DND-41 (cell line): ENCODE results near the gene GOLPH3.

Experiments used
- ATAC-seq: fragments of 200-7000 bp; cut with Tn5 transposase; 3 replicates; pipeline ENCODE4 v1.9.1; 2021; ENCODE audit warnings: low read depth; ENCODE audit not compliant: insufficient read depth
- DNase-seq: peaks from one replicate; pipeline ENCODE4 v3.0.0-alpha.2; 2020
- H2AFZ ChIP-seq: 2 replicates; pipeline ENCODE4 v1.6.0; 2012; ENCODE audit warnings: low read depth, low read length
- H3K27ac ChIP-seq: 2 replicates; pipeline ENCODE4 v1.5.1; 2012; ENCODE audit warnings: low read length, inconsistent platforms
- H3K27me3 ChIP-seq: fragments of 200-600 bp; sonication (generic); 2 replicates; pipeline ENCODE4 v1.6.0; 2012; ENCODE audit warnings: low read length, mild to moderate bottlenecking, inconsistent platforms; ENCODE audit not compliant: insufficient read depth, poor library complexity
- H3K36me3 ChIP-seq: 2 replicates; pipeline ENCODE4 v1.5.1; 2012; ENCODE audit warnings: low read length, inconsistent platforms; ENCODE audit not compliant: insufficient read depth
- H3K4me1 ChIP-seq: 2 replicates; pipeline ENCODE4 v1.5.1; 2012; ENCODE audit warnings: mild to moderate bottlenecking, low read length; ENCODE audit not compliant: insufficient read depth
- H3K4me2 ChIP-seq: 2 replicates; pipeline ENCODE4 v1.6.0; 2012; ENCODE audit warnings: mild to moderate bottlenecking, moderate library complexity, low read length, inconsistent platforms; ENCODE audit not compliant: insufficient read depth
- H3K4me3 ChIP-seq, 2 experiments: fragments of 200-600 bp in 1 of 2; shearing (Covaris generic) in 1 of 2; 2 replicates each; pipeline ENCODE4 v1.5.1; 2012 to 2016; ENCODE audit warnings: inconsistent platforms in 2 of 2, low read length in 2 of 2, mild to moderate bottlenecking in 2 of 2, low read depth in 1 of 2, moderate library complexity in 1 of 2
- H3K79me2 ChIP-seq: 2 replicates; pipeline ENCODE4 v1.6.0; 2012; ENCODE audit warnings: low read length, inconsistent platforms; ENCODE audit not compliant: insufficient read depth
- H3K9ac ChIP-seq: 2 replicates; pipeline ENCODE4 v1.6.0; 2012; ENCODE audit warnings: low read depth, mild to moderate bottlenecking, inconsistent platforms, low read length, moderate library complexity
- H3K9me3 ChIP-seq: 2 replicates; pipeline ENCODE4 v1.5.1; 2012; ENCODE audit warnings: low read length, moderate library complexity, mild to moderate bottlenecking, inconsistent platforms; ENCODE audit not compliant: insufficient read depth, severe bottlenecking
- H4K20me1 ChIP-seq: 2 replicates; pipeline ENCODE4 v1.6.0; 2012; ENCODE audit warnings: low read length; ENCODE audit not compliant: insufficient read depth
- CTCF ChIP-seq: IDR thresholded peaks from 2 replicates; pipeline ENCODE4 v1.5.1; 2012; ENCODE audit warnings: borderline replicate concordance, low read length, moderate library complexity, mild to moderate bottlenecking; ENCODE audit not compliant: poor library complexity, severe bottlenecking; ENCODE audit errors: extremely low read depth
- EZH2 ChIP-seq: IDR thresholded peaks from 3 replicates; pipeline ENCODE4 v1.6.1; 2012; ENCODE audit warnings: borderline replicate concordance, low read depth, mild to moderate bottlenecking, moderate library complexity, low read length, inconsistent platforms; ENCODE audit not compliant: severe bottlenecking

Gene GOLPH3

GRCh38 chr5:32158679-32158975 lies 15.5 kb downstream of the GOLPH3 start:
- no peak for TF ChIP-seq EZH2
- TF ChIP-seq CTCF = no peak
- Histone ChIP-seq H3K4me1 (no peaks in the 10 kb centered on the region), H2AFZ (no peak overlapping the region), H3K36me3 (peaks cover 35% of the 10 kb centered on the region), H3K9me3 (no peaks in the 10 kb centered on the region), H3K27ac (no peak overlapping the region), H3K27me3 (no peaks in the 10 kb centered on the region), H3K9ac (no peak overlapping the region), H4K20me1 (peaks cover 54% of the 10 kb centered on the region), H3K79me2 (peaks cover 93% of the 10 kb centered on the region), H3K4me2 (no peak overlapping the region), H3K4me3 (no peak overlapping the region)
- no peak for DNase-seq
- no peak for ATAC-seq

- Histone ChIP-seq H3K9me3 (no peaks in the 10 kb centered on the region), H3K36me3 (peaks cover 45% of the 10 kb centered on the region), H3K4me1 (no peaks in the 10 kb centered on the region), H3K4me3 (no peak overlapping the region), H3K4me2 (no peak overlapping the region), H4K20me1 (peaks cover 61% of the 10 kb centered on the region), H3K27ac (no peak overlapping the region), H2AFZ (no peak overlapping the region), H3K9ac (no peak overlapping the region), H3K79me2 (peaks cover 95% of the 10 kb centered on the region), H3K27me3 (no peaks in the 10 kb centered on the region)
- TF ChIP-seq EZH2 (no peak), CTCF (no peak)
- ATAC-seq = no peak
- DNase-seq = no peak
These were observed 17.0 kb downstream of the GOLPH3 start for GRCh38 chr5:32157078-32157477.

- H3K79me2 ChIP-seq = peaks cover 96% of the 10 kb centered on the region
- no peak for TF ChIP-seq EZH2
- TF ChIP-seq CTCF = no peak
- H3K9me3 ChIP-seq = no peaks in the 10 kb centered on the region
- H4K20me1 ChIP-seq = peaks cover 64% of the 10 kb centered on the region
- peaks cover 49% of the 10 kb centered on the region for H3K36me3 ChIP-seq
- no peak overlapping the region for H3K4me2 ChIP-seq
- no peak overlapping the region for H3K4me3 ChIP-seq
- no peak overlapping the region for H2AFZ ChIP-seq
- no peak for ATAC-seq
- H3K9ac ChIP-seq = no peak overlapping the region
- no peaks in the 10 kb centered on the region for H3K27me3 ChIP-seq
- no peaks in the 10 kb centered on the region for H3K4me1 ChIP-seq
- DNase-seq = no peak
- no peak overlapping the region for H3K27ac ChIP-seq
These were observed 17.5 kb downstream of the GOLPH3 start for GRCh38 chr5:32156635-32157034.

GRCh38 chr5:32155211-32155610 lies 18.9 kb downstream of the GOLPH3 start:
- no peak overlapping the region for H3K9ac ChIP-seq
- no peak overlapping the region for H2AFZ ChIP-seq
- no peaks in the 10 kb centered on the region for H3K27me3 ChIP-seq
- ATAC-seq (no peak), DNase-seq (no peak)
- peaks cover 69% of the 10 kb centered on the region for H4K20me1 ChIP-seq
- H3K9me3 ChIP-seq = no peaks in the 10 kb centered on the region
- H3K79me2 ChIP-seq = peaks cover 98% of the 10 kb centered on the region
- no peaks in the 10 kb centered on the region for H3K4me1 ChIP-seq
- H3K4me3 ChIP-seq = no peak overlapping the region
- no peak overlapping the region for H3K4me2 ChIP-seq
- peaks cover 49% of the 10 kb centered on the region for H3K36me3 ChIP-seq
- no peak for TF ChIP-seq EZH2
- TF ChIP-seq CTCF = no peak
- H3K27ac ChIP-seq = no peak overlapping the region
